ENCODE data around the gene LRRN3. TPM values are rescaled to one million over a fixed set of nuclear protein-coding genes. Genes with fewer than 3 reads are reported as not detected.
A peak's percentile ranks its signal among the peaks of the same experiment; 100 is the strongest.

Gene LRRN3
- total and polyA plus RNA-seq, 2 experiments from 2014 or later = 0.41 to 0.43 TPM

GRCh38 chr7:111162692-111163091 lies 71.8 kb downstream of the LRRN3 start:
- no peaks in the 10 kb centered on the region for H3K36me3 ChIP-seq (ENCODE audit: low read depth)
- H3F3A ChIP-seq (ENCODE audit: insufficient read depth) = 0 out of 2 replicates have a peak, but pooled peaks cover 6% of the 10 kb centered on the region
- no peak overlapping the region for H3K9ac ChIP-seq
- 96 to 97% methylated on average over 3 of the region's 3 CpGs for WGBS, 2 experiments (ENCODE audit: low coverage in 1 of 2, low lambda C conversion rate in 2 of 2, missing lambda C conversion rate in 2 of 2)
- H3K9me3 ChIP-seq (ENCODE audit: low read depth) = no peaks in the 10 kb centered on the region
- TF ChIP-seq EZH2 (IDR thresholded peaks at IDR 0.05; ENCODE audit: insufficient read depth, poor library complexity, severe bottlenecking) = no peak
- TF ChIP-seq EZH2phosphoT487 (IDR thresholded peaks at IDR 0.05; ENCODE audit: insufficient read depth, low read depth) = no peak
- H2AFZ ChIP-seq = no peak overlapping the region
- DNase-seq = no peak
- H3K4me1 ChIP-seq (ENCODE audit: insufficient read depth) = peaks cover 15% of the 10 kb centered on the region
- no peak overlapping the region for H3K4me2 ChIP-seq (ENCODE audit: unreplicated experiment)
- H3K27ac ChIP-seq = no peak overlapping the region
- H3K79me2 ChIP-seq (ENCODE audit: insufficient read depth) = no peaks in the 10 kb centered on the region
- no peak overlapping the region for H3K4me3 ChIP-seq
- H3K9me2 ChIP-seq (ENCODE audit: insufficient read depth) = no peaks in the 10 kb centered on the region
- in situ Hi-C loops (cut with MboI) = no loop called here
- no peaks in the 10 kb centered on the region for H3K27me3 ChIP-seq (replicated peaks; ENCODE audit: insufficient read depth)
- H4K20me1 ChIP-seq (ENCODE audit: insufficient read depth) = no peaks in the 10 kb centered on the region

GRCh38 chr7:111164442-111164841 lies 73.5 kb downstream of the LRRN3 start:
- no peak overlapping the region for H3K27ac ChIP-seq
- 100% methylated on average over 1 of the region's 1 CpG for WGBS, 2 experiments (ENCODE audit: low coverage in 1 of 2, low lambda C conversion rate in 2 of 2, missing lambda C conversion rate in 2 of 2)

GRCh38 chr7:111168182-111168581 lies 77.3 kb downstream of the LRRN3 start:
- H2AFZ ChIP-seq = no peak overlapping the region
- H3K4me2 ChIP-seq (ENCODE audit: unreplicated experiment) = no peak overlapping the region
- H3K9me2 ChIP-seq (ENCODE audit: insufficient read depth) = no peaks in the 10 kb centered on the region
- H3K9ac ChIP-seq = no peak overlapping the region
- in situ Hi-C loops (cut with MboI) = no loop called here
- no peak overlapping the region for H3K27ac ChIP-seq
- no peak for TF ChIP-seq EZH2phosphoT487 (IDR thresholded peaks at IDR 0.05; ENCODE audit: insufficient read depth, low read depth)
- TF ChIP-seq EZH2 (IDR thresholded peaks at IDR 0.05; ENCODE audit: insufficient read depth, poor library complexity, severe bottlenecking) = no peak
- no peaks in the 10 kb centered on the region for H3K79me2 ChIP-seq (ENCODE audit: insufficient read depth)
- 0 out of 2 replicates have a peak, but pooled peaks cover 5% of the 10 kb centered on the region for H3K4me1 ChIP-seq (ENCODE audit: insufficient read depth)
- no peaks in the 10 kb centered on the region for H3F3A ChIP-seq (ENCODE audit: insufficient read depth)
- H3K4me3 ChIP-seq = no peak overlapping the region
- WGBS, 2 experiments (ENCODE audit: low coverage in 1 of 2, low lambda C conversion rate in 2 of 2, missing lambda C conversion rate in 2 of 2) = 57 to 63% methylated on average over 2 of the region's 2 CpGs
- peak; percentile 20 for DNase-seq
- H4K20me1 ChIP-seq (ENCODE audit: insufficient read depth) = no peaks in the 10 kb centered on the region
- H3K9me3 ChIP-seq (ENCODE audit: low read depth) = no peaks in the 10 kb centered on the region
- H3K36me3 ChIP-seq (ENCODE audit: low read depth) = no peaks in the 10 kb centered on the region
- H3K27me3 ChIP-seq (replicated peaks; ENCODE audit: insufficient read depth) = no peaks in the 10 kb centered on the region

More at GRCh38 chr7:111164442-111164841, 73.5 kb downstream of the LRRN3 start:
- no peak overlapping the region for H3K4me3 ChIP-seq
- no peaks in the 10 kb centered on the region for H4K20me1 ChIP-seq (ENCODE audit: insufficient read depth)
- H3K9me3 ChIP-seq (ENCODE audit: low read depth) = no peaks in the 10 kb centered on the region
- H3K79me2 ChIP-seq (ENCODE audit: insufficient read depth) = no peaks in the 10 kb centered on the region
- no peak overlapping the region for H3K9ac ChIP-seq
- 0 out of 2 replicates have a peak, but pooled peaks cover under 1% of the 10 kb centered on the region for H3F3A ChIP-seq (ENCODE audit: insufficient read depth)
- H3K9me2 ChIP-seq (ENCODE audit: insufficient read depth) = no peaks in the 10 kb centered on the region
- no peaks in the 10 kb centered on the region for H3K27me3 ChIP-seq (replicated peaks; ENCODE audit: insufficient read depth)
- H3K36me3 ChIP-seq (ENCODE audit: low read depth) = no peaks in the 10 kb centered on the region
- peaks cover 8% of the 10 kb centered on the region for H3K4me1 ChIP-seq (ENCODE audit: insufficient read depth)
- in situ Hi-C loops (cut with MboI) = no loop called here
- DNase-seq = no peak
- H2AFZ ChIP-seq = no peak overlapping the region
- no peak for TF ChIP-seq EZH2phosphoT487 (IDR thresholded peaks at IDR 0.05; ENCODE audit: insufficient read depth, low read depth)
- no peak for TF ChIP-seq EZH2 (IDR thresholded peaks at IDR 0.05; ENCODE audit: insufficient read depth, poor library complexity, severe bottlenecking)
- H3K4me2 ChIP-seq (ENCODE audit: unreplicated experiment) = no peak overlapping the region

GRCh38 chr7:111172564-111173257 lies 81.8 kb downstream of the LRRN3 start:
- WGBS, 2 experiments (ENCODE audit: low coverage in 1 of 2, low lambda C conversion rate in 2 of 2, missing lambda C conversion rate in 2 of 2) = 88 to 97% methylated on average over 2 of the region's 2 CpGs
- H3K27ac ChIP-seq = no peak overlapping the region
- DNase-seq = peak; percentile 7
- H3K4me1 ChIP-seq (ENCODE audit: insufficient read depth) = 0 out of 2 replicates have a peak, but pooled peaks cover 5% of the 10 kb centered on the region
- H4K20me1 ChIP-seq (ENCODE audit: insufficient read depth) = no peaks in the 10 kb centered on the region
- in situ Hi-C loops (cut with MboI) = no loop called here
- no peaks in the 10 kb centered on the region for H3K27me3 ChIP-seq (replicated peaks; ENCODE audit: insufficient read depth)
- H2AFZ ChIP-seq = no peak overlapping the region
- no peaks in the 10 kb centered on the region for H3K36me3 ChIP-seq (ENCODE audit: low read depth)
- TF ChIP-seq EZH2 (IDR thresholded peaks at IDR 0.05; ENCODE audit: insufficient read depth, poor library complexity, severe bottlenecking) = no peak
- no peak overlapping the region for H3K9ac ChIP-seq
- no peaks in the 10 kb centered on the region for H3K79me2 ChIP-seq (ENCODE audit: insufficient read depth)
- H3F3A ChIP-seq (ENCODE audit: insufficient read depth) = no peaks in the 10 kb centered on the region
- no peak overlapping the region for H3K4me2 ChIP-seq (ENCODE audit: unreplicated experiment)
- no peaks in the 10 kb centered on the region for H3K9me3 ChIP-seq (ENCODE audit: low read depth)
- no peaks in the 10 kb centered on the region for H3K9me2 ChIP-seq (ENCODE audit: insufficient read depth)
- no peak overlapping the region for H3K4me3 ChIP-seq

All from GM23248 (cell line).